ENCODE measurements around the gene ZNF444.
"Not testable (repeated sequence)": the region's sequence is repeated elsewhere in the genome, so short reads cannot be mapped to it uniquely, and the experiment has no call there.

ZNF444 gene

DNA sequence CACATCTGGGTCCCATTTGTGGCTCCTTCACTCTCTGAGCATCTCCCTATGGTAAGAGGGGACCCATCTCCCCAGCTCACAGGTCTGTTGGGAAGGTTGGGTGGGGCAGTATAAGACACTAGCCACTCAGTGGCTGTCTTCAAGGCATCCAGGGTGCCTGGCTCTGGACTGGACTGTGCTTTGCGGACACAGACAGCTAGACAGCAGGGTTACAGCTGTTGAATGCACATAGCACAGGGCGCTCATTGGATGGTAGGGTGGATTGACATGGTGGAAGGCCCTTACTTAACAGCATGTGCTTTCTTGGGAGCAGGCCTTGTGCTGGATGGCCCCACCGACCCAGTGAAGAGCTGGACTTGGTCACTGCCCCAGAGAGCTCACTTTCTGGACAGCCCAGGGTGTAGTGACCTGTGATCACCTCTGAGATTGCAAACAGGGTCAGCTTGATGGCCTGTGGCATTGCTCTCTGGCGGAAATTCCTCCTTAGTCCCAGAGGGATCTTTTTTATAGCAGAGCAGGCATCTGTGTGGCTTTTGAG is 1.9 kb downstream of the ZNF444 start:
- no peak for DNase-seq (ENCODE audit: insufficient read length)
- no peak for FAIRE-seq
- TF ChIP-seq POLR2AphosphoS5 (IDR thresholded peaks at IDR 0.05; ENCODE audit: low read depth, low read length) (no peak; the same call in 1 of the 2 replicates), TAF1 (IDR thresholded peaks at IDR 0.05; ENCODE audit: borderline replicate concordance, low read depth, low read length) (no peak), POLR2A (IDR thresholded peaks at IDR 0.05; ENCODE audit: low read depth, low read length) (no peak)

DNA sequence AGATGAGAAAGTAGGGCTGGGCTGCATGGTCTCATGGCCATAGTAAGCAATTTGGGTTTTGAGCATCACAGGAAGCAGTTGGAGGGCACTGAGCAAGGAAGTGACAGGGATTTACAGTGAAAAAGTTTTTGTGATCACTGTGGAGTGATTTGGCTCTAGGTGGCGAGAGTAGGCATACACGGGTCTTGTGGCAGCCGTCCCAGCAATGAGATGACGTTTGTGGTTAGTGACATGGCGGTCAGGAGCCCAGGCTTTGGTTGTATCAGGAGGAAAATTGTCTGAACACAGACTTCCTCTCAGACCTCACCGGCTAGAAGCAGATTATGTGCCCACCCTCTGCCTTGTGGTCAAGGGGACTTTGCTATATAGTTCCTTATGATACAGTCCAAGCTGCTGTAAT is 3.3 kb downstream of the ZNF444 start:
- TF ChIP-seq TAF1 (IDR thresholded peaks at IDR 0.05; ENCODE audit: borderline replicate concordance, low read depth, low read length) (no peak), POLR2A (IDR thresholded peaks at IDR 0.05; ENCODE audit: low read depth, low read length) (no peak), POLR2AphosphoS5 (IDR thresholded peaks at IDR 0.05; ENCODE audit: low read depth, low read length) (no peak)
- DNase-seq (ENCODE audit: insufficient read length): no peak
- no peak for FAIRE-seq

- TF ChIP-seq TAF1 (IDR thresholded peaks at IDR 0.05; ENCODE audit: borderline replicate concordance, low read depth, low read length): no peak
- no peak for TF ChIP-seq POLR2A (IDR thresholded peaks at IDR 0.05; ENCODE audit: low read depth, low read length)
- no peak for TF ChIP-seq POLR2AphosphoS5 (IDR thresholded peaks at IDR 0.05; ENCODE audit: low read depth, low read length)
- no peak for FAIRE-seq
- DNase-seq (ENCODE audit: insufficient read length): no peak
These were observed 3.7 kb downstream of the ZNF444 start for GRCh38 chr19:56144831-56145230.

GRCh38 chr19:56145698-56146097 is 4.6 kb downstream of the ZNF444 start:
- FAIRE-seq (no peak), DNase-seq (ENCODE audit: insufficient read length) (no peak)
- TF ChIP-seq POLR2A (IDR thresholded peaks at IDR 0.05; ENCODE audit: low read depth, low read length): no peak
- TF ChIP-seq POLR2AphosphoS5 (IDR thresholded peaks at IDR 0.05; ENCODE audit: low read depth, low read length): no peak

- FAIRE-seq: no peak
- DNase-seq (ENCODE audit: insufficient read length): no peak
- TF ChIP-seq POLR2A (IDR thresholded peaks at IDR 0.05; ENCODE audit: low read depth, low read length) (no peak), TAF1 (IDR thresholded peaks at IDR 0.05; ENCODE audit: borderline replicate concordance, low read depth, low read length) (no peak), POLR2AphosphoS5 (IDR thresholded peaks at IDR 0.05; ENCODE audit: low read depth, low read length) (no peak)
These were observed 5.8 kb downstream of the ZNF444 start for GRCh38 chr19:56146904-56147303.

DNA sequence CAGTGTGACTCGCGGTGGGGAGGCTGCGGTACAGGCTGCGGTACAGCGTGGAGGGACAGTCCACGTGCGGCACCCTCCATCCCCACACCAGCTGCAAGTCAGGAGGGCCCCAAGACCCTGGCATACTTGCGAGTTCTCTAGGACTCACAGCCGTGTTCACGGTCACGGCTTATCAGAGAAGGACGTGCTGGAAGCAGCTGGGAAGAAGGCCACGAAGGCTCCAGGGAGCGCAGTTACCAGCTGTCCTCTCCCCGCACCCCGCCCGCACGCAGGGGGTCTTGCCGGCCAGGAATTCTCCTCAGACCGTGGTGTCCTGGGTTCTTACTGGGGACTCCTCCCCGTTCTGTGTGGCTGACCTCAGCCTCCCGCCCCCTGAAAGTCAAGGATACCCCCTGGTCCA is 6.2 kb downstream of the ZNF444 start:
- no peak for FAIRE-seq

GRCh38 chr19:56148096-56148495 is 7.0 kb downstream of the ZNF444 start:
- TF ChIP-seq POLR2AphosphoS5 (IDR thresholded peaks at IDR 0.05; ENCODE audit: low read depth, low read length) (no peak), POLR2A (IDR thresholded peaks at IDR 0.05; ENCODE audit: low read depth, low read length) (no peak)
- no peak for FAIRE-seq

More for the DNA sequence above, 6.2 kb downstream of the ZNF444 start:
- no peak for DNase-seq (ENCODE audit: insufficient read length)
- TF ChIP-seq POLR2AphosphoS5 (IDR thresholded peaks at IDR 0.05; ENCODE audit: low read depth, low read length): no peak
- TF ChIP-seq TAF1 (IDR thresholded peaks at IDR 0.05; ENCODE audit: borderline replicate concordance, low read depth, low read length): no peak
- no peak for TF ChIP-seq POLR2A (IDR thresholded peaks at IDR 0.05; ENCODE audit: low read depth, low read length)

GRCh38 chr19:56148955-56149655 is 8.0 kb downstream of the ZNF444 start:
- FAIRE-seq; DNase-seq (ENCODE audit: insufficient read length): not testable (repeated sequence)

More at GRCh38 chr19:56148096-56148495, 7.0 kb downstream of the ZNF444 start:
- no peak for DNase-seq (ENCODE audit: insufficient read length)

DNA sequence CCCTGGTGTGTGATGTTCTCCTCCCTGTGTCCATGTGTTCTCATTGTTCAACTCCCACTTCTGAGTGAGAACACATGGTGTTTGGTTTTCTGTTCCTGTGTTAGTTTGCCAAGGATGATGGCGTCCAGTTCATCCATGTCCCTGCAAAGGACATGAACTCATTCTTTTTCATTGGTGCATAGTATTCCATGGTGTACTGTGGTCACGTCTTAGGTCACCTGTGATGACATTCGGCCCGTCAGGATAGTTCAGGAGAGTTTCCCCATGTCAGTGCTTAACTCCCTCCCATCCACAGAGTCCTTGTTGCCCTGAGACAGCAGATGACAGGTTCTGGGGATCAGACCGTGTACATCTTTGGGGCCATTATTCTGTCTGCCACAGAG is 8.6 kb downstream of the ZNF444 start:
- DNase-seq (ENCODE audit: insufficient read length) (no peak), FAIRE-seq (no peak)

GRCh38 chr19:56150358-56150757 is 9.3 kb downstream of the ZNF444 start:
- FAIRE-seq (no peak), DNase-seq (ENCODE audit: insufficient read length) (no peak)
- TF ChIP-seq TAF1 (IDR thresholded peaks at IDR 0.05; ENCODE audit: borderline replicate concordance, low read depth, low read length) (no peak), POLR2A (IDR thresholded peaks at IDR 0.05; ENCODE audit: low read depth, low read length) (no peak), POLR2AphosphoS5 (IDR thresholded peaks at IDR 0.05; ENCODE audit: low read depth, low read length) (no peak)

More for the DNA sequence above, 8.6 kb downstream of the ZNF444 start:
- TF ChIP-seq TAF1 (IDR thresholded peaks at IDR 0.05; ENCODE audit: borderline replicate concordance, low read depth, low read length) (no peak), POLR2A (IDR thresholded peaks at IDR 0.05; ENCODE audit: low read depth, low read length) (no peak), POLR2AphosphoS5 (IDR thresholded peaks at IDR 0.05; ENCODE audit: low read depth, low read length) (no peak)

- FAIRE-seq (no peak), DNase-seq (ENCODE audit: insufficient read length) (no peak)
- TF ChIP-seq POLR2A (IDR thresholded peaks at IDR 0.05; ENCODE audit: low read depth, low read length) (no peak), TAF1 (IDR thresholded peaks at IDR 0.05; ENCODE audit: borderline replicate concordance, low read depth, low read length) (no peak), POLR2AphosphoS5 (IDR thresholded peaks at IDR 0.05; ENCODE audit: low read depth, low read length) (no peak)
These were observed 11.6 kb downstream of the ZNF444 start for GRCh38 chr19:56152644-56153043.

- TF ChIP-seq POLR2A (IDR thresholded peaks at IDR 0.05; ENCODE audit: low read depth, low read length) (no peak), POLR2AphosphoS5 (IDR thresholded peaks at IDR 0.05; ENCODE audit: low read depth, low read length) (no peak), TAF1 (IDR thresholded peaks at IDR 0.05; ENCODE audit: borderline replicate concordance, low read depth, low read length) (no peak)
- FAIRE-seq (no peak), DNase-seq (ENCODE audit: insufficient read length) (no peak)
These were observed 12.4 kb downstream of the ZNF444 start for GRCh38 chr19:56153507-56153906.
